HG03457 (cell line): Measurements from ENCODE around the gene KCNQ1.
"Not testable (repeated sequence)": the region's sequence is repeated elsewhere in the genome, so short reads cannot be mapped to it uniquely, and the experiment has no call there.

Experiments
- ATAC-seq: cut with Tn5 transposase; IDR thresholded peaks from one replicate; pipeline ENCODE4 v1.9.1; 2021; ENCODE audit warnings: moderate number of reproducible peaks; ENCODE audit not compliant: unreplicated experiment

The KCNQ1 gene

GRCh38 chr11:2472428-2473186 lies 27.8 kb downstream of the KCNQ1 start:
- no peak for ATAC-seq

DNA sequence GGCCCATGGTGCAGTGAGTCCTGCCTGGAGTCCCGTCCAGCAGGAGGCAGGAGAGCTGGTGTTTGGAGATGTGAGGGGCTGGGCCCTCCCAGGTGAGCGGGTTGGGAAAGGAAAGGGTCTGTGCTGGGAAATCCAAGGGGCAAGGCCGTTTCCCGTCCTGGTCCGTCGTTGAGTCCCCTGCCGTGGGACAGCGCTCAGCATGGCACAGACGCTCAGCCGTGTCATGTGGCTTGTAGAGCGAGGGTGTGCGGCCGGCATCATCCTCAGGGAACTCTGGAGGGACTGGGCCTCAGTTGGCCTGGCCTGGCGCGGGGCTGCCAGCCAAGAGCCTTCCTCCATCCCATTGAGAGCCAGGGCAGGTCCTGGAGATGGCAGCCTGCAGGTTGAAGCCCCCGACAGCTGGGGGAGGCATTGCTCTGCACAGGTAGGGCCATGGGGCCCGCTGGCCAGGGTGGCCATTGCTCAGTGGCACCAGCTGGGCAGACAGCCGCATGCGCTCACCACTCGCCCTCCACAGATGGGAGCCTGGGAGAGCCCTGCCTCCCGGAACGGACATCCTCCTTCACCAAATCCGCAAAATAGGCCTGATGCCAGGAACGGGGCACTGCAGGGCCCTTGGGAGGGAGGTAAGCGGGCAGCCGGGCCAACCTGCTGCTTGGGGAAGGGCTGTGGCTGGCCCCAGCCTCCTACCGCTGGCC lies 28.7 kb downstream of the KCNQ1 start:
- no peak for ATAC-seq

GRCh38 chr11:2474059-2474901 lies 29.5 kb downstream of the KCNQ1 start:
- no peak for ATAC-seq

DNA sequence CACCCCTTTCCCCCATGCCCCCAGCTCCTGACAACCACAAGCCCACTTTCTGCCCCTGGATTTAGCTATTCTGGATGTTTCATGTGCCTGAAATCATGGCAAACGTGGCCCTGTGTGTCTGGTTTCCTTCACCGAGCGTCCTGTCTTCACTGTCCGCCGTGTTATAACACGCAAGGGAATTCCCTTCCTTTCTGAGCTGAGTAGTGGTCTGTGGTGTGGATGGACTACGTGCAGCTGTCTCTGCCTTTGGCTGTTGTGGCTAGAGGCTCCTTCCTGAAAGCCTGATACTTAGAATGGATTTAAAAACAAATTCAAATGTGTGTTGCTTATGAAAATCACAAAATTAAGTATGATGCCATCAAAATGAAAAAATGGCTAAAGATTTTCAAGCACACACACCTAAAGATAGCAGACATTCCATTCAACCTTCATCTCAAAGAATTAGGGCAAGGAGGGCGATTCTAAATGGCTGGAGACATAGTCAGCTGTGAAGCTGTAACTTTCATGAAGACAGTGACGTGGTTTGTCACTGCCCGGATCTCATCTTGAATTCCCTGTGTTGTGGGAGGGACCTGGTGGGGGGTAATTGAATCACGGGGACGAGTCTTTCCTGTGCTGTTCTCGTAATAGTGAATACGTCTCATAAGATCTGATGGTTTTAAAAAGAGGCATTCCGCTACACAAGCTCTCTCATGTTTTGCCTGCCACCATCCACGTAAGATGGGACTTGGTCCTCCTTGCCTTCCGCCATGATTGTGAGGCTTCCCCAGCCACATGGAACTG lies 30.5 kb downstream of the KCNQ1 start:
- ATAC-seq, result no peak

- ATAC-seq, result no peak
These were observed 32.4 kb downstream of the KCNQ1 start for GRCh38 chr11:2477254-2477653.

GRCh38 chr11:2477936-2478335 lies 33.1 kb downstream of the KCNQ1 start:
- ATAC-seq, result no peak

DNA sequence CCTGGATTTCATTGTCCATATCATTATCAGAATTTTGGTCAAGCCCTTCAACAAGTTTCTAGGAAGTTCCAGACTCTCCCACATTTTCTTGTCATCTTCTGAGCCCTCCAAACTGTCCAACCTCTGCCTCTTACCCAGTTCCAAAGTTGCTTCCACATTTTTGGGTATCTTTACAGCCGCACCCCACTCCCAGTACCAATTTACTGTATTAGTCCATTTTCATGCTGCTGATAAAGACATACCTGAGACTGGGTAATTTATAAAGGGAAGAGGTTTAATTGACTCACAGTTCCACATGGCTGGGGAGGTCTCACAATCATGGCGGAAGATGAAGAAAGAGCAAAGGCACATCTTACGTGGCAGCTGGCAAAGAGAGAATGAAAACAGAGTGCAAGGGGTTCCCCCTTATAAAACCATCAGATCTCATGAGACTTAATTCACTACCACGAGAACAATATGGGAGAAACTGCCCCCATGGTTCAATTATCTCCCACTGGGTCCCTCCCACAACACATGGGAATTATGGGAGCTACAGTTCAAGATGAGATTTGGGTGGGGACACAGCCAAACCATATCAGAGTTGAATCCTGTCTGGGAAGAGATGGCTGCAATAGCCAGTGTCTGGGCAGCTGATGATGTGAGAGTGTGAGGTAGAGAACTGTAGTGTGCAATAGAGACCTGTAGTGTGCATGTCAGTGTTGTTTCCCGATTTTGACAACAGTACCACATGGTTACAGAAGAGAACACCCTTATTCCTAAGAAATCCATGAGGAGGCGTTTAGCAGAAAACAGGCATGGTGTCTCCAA lies 35.5 kb downstream of the KCNQ1 start:
- not testable (repeated sequence) for ATAC-seq

- ATAC-seq, result no peak
These were observed 36.0 kb downstream of the KCNQ1 start for GRCh38 chr11:2480874-2481220.

DNA sequence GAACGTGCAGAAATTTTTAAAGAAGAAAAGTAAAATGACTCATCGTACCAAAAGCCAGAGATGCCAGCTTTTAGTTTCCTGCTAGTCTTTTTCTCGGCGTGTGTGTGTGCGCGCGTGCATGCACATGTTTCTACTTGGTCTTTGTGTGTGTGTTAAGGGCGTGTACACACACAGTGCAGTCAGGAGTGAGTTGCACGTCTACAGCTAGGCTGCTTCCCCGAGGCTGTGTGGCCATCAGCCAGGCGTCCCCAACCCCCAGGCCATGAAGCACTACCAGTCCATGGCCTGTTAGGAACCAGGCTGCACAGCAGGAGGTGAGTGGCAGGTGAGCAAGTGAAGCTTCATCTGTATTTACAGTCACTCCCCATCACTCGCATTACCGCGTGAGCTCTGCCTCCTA lies 36.4 kb downstream of the KCNQ1 start:
- no peak for ATAC-seq

DNA sequence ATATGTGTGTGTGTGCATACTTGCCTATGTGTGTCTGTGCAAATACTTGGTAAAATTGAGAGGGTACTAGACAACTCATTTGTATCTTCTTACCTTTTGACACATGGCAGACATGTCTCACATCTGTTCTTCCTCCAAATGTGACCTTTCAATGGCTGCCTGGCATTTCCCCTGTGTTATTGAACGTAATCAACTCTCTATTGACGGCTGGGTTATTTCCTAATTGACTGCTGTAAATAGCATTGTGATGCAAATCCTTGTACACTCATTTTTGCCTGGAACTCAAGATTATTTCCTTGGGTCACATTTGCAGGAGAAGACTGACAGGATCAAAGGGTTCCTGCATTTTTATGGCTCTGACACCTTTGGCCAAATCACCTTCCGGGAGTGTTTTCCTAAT lies 37.4 kb downstream of the KCNQ1 start:
- ATAC-seq, result no peak

GRCh38 chr11:2482745-2483144 lies 37.9 kb downstream of the KCNQ1 start:
- ATAC-seq, result no peak

DNA sequence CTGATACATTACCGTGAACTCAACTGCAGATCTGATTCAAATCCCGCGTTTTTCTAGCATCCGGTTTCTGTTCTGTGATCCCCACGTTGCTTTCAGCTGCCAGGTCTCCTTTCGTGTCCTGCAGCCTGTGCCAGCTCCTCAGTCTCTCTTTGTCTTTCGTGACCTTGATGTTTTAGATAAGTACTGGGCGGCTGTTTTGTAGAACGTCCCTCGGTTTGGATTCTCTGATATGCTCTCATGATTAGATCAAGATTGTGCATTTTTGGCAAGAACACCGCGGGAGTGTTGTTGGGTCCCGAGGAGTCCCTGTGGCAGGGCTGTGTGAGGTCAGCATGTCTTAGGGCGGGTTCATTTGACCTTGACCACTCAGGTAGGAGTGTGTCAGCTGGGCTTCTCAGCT lies 38.6 kb downstream of the KCNQ1 start:
- ATAC-seq, result no peak

DNA sequence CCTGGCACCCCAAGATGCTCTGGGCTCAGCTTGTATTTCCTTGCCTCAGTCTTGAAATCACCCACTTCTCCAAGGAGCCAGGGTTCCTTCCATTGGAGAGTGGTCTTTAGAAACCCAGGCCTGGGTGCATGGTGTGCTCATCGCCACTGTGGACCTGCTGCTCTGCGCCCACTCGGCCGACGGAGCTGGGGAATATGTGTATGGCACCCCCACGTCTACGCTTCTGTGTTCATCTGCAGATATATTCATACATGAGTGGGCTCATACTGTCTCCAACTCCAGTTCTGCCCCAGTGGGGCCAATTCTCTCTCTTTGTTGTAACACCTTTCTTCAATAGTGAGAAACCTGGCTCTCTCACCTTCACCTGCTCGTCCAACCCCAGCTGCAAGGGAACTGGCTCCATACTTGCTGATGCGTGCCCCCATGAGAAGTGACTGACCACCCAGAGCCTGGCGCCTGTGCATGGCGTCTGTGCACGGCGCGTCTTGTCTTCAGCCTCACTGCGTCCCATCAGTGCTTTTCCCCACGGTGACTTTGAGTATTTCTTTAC lies 39.8 kb downstream of the KCNQ1 start:
- ATAC-seq, result no peak

GRCh38 chr11:2488004-2488403 lies 43.2 kb downstream of the KCNQ1 start:
- ATAC-seq, result no peak

DNA sequence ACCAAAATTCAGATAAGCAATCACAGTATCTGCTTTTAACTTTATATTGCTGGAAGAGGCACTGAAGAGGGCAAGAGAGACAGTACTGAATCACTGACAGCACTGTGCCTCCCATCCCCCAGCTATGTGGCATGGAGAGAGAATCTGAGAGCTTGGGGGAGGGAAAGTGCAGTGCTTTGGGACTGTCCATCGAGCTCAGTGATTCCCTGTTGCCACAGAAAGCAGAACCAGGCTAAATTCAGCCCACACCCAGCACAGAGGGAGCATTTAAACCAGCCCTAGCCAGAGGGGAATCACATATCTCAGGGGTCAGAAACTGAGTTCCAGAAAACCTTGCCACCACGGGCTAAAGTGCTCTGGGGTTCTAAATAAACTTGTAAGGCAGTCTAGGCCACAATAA lies 44.3 kb downstream of the KCNQ1 start:
- ATAC-seq, result no peak

DNA sequence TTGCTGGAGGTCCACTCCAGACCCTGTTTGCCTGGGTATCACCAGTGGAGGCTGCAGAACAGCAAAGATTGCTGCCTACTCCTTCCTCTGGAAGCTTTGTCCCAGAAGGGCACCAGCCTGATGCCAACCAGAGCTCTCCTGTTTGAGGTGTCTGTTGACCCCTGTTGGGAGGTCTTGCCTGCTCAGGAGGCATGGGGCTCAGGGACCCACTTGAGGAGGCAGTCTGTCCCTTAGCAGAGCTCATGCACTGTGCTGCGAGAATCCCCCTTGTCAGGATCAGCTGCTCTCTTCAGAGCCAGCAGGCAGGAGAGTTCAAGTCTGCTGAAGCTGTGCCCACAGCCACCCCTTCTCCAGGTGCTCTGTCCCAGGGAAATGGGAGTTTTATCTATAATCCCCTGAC lies 53.1 kb downstream of the KCNQ1 start:
- ATAC-seq, result not testable (repeated sequence)

- no peak for ATAC-seq
These were observed 53.9 kb downstream of the KCNQ1 start for GRCh38 chr11:2498750-2499149.

- ATAC-seq, result no peak
These were observed 62.5 kb downstream of the KCNQ1 start for GRCh38 chr11:2507212-2507901.
